HEK293 (cell line): ENCODE data around the gene RALA.

ENCODE experiments used
- EGR2 ChIP-seq: fragments of 450-650 bp; formaldehyde crosslinking; IDR thresholded peaks from 2 replicates; pipeline ENCODE4 v1.5.1; 2016; ENCODE audit warnings: low read depth, missing biosample characterization, missing genetic modification characterization
- MYNN ChIP-seq: fragments of 450-650 bp; formaldehyde crosslinking; IDR thresholded peaks from 2 replicates; pipeline ENCODE4 v1.5.1; 2016; ENCODE audit warnings: missing biosample characterization, missing genetic modification characterization, borderline replicate concordance
- TRIM28 ChIP-seq: IDR thresholded peaks from 2 replicates; pipeline ENCODE4 v1.6.1; 2011; ENCODE audit warnings: low read length, control low read depth, borderline replicate concordance
- YY2 ChIP-seq: fragments of 450-650 bp; formaldehyde crosslinking; IDR thresholded peaks from 2 replicates; pipeline ENCODE4 v1.5.1; 2016; ENCODE audit warnings: missing biosample characterization, missing genetic modification characterization
- ZBTB48 ChIP-seq: fragments of 450-650 bp; formaldehyde crosslinking; IDR thresholded peaks from 2 replicates; pipeline ENCODE4 v1.5.1; 2016; ENCODE audit warnings: missing biosample characterization, missing genetic modification characterization
- ZBTB8A ChIP-seq: fragments of 450-650 bp; formaldehyde crosslinking; IDR thresholded peaks from 2 replicates; pipeline ENCODE4 v1.5.1; 2016; ENCODE audit warnings: missing biosample characterization, missing genetic modification characterization
- ZFP37 ChIP-seq: fragments of 450-650 bp; formaldehyde crosslinking; IDR thresholded peaks from 2 replicates; pipeline ENCODE4 v1.5.1; 2016; ENCODE audit warnings: missing biosample characterization, missing genetic modification characterization
- ZNF324 ChIP-seq: fragments of 450-650 bp; formaldehyde crosslinking; IDR thresholded peaks from 2 replicates; pipeline ENCODE4 v1.5.1; 2016; ENCODE audit warnings: missing biosample characterization, missing genetic modification characterization
- ZNF629 ChIP-seq: fragments of 450-650 bp; formaldehyde crosslinking; IDR thresholded peaks from 2 replicates; pipeline ENCODE4 v1.5.1; 2017; ENCODE audit warnings: missing biosample characterization, missing genetic modification characterization
- ZNF777 ChIP-seq: fragments of 450-650 bp; formaldehyde crosslinking; IDR thresholded peaks from 2 replicates; pipeline ENCODE4 v1.5.1; 2017; ENCODE audit warnings: missing biosample characterization, missing genetic modification characterization, borderline replicate concordance
- ZNF791 ChIP-seq: fragments of 450-650 bp; formaldehyde crosslinking; IDR thresholded peaks from 2 replicates; pipeline ENCODE4 v1.5.1; 2016; ENCODE audit warnings: missing biosample characterization, missing genetic modification characterization
- TF ChIP-seq, protein P1 (sequence below): fragments of 450-650 bp; formaldehyde crosslinking; IDR thresholded peaks from 2 replicates; pipeline ENCODE4 v1.5.1; 2016; ENCODE audit warnings: missing biosample characterization, missing genetic modification characterization
- TF ChIP-seq, protein P2 (sequence below): fragments of 450-650 bp; formaldehyde crosslinking; IDR thresholded peaks from 2 replicates; pipeline ENCODE4 v1.5.1; 2017; ENCODE audit warnings: missing biosample characterization, mild to moderate bottlenecking, missing genetic modification characterization, moderate library complexity
- TF ChIP-seq, protein P3 (sequence below): fragments of 450-650 bp; formaldehyde crosslinking; IDR thresholded peaks from 2 replicates; pipeline ENCODE4 v1.5.1; 2016; ENCODE audit warnings: missing biosample characterization, missing genetic modification characterization
- TF ChIP-seq, protein P4 (sequence below): fragments of 450-650 bp; formaldehyde crosslinking; IDR thresholded peaks from 2 replicates; pipeline ENCODE4 v1.5.1; 2016; ENCODE audit warnings: missing biosample characterization, missing genetic modification characterization
- TF ChIP-seq, protein P5 (sequence below): IDR thresholded peaks from 2 replicates; pipeline ENCODE4 v1.6.1; 2011; ENCODE audit warnings: mild to moderate bottlenecking, low read depth, low read length, borderline replicate concordance
- TF ChIP-seq, protein P6 (sequence below): fragments of 450-650 bp; formaldehyde crosslinking; conservative IDR thresholded peaks from 2 replicates; pipeline ENCODE4 v1.5.1; 2016; ENCODE audit warnings: low read depth, missing biosample characterization, missing genetic modification characterization
- TF ChIP-seq, protein P7 (sequence below): fragments of 450-650 bp; formaldehyde crosslinking; IDR thresholded peaks from 2 replicates; pipeline ENCODE4 v1.5.1; 2016; ENCODE audit warnings: missing biosample characterization, missing genetic modification characterization, low read depth

Gene RALA

DNA sequence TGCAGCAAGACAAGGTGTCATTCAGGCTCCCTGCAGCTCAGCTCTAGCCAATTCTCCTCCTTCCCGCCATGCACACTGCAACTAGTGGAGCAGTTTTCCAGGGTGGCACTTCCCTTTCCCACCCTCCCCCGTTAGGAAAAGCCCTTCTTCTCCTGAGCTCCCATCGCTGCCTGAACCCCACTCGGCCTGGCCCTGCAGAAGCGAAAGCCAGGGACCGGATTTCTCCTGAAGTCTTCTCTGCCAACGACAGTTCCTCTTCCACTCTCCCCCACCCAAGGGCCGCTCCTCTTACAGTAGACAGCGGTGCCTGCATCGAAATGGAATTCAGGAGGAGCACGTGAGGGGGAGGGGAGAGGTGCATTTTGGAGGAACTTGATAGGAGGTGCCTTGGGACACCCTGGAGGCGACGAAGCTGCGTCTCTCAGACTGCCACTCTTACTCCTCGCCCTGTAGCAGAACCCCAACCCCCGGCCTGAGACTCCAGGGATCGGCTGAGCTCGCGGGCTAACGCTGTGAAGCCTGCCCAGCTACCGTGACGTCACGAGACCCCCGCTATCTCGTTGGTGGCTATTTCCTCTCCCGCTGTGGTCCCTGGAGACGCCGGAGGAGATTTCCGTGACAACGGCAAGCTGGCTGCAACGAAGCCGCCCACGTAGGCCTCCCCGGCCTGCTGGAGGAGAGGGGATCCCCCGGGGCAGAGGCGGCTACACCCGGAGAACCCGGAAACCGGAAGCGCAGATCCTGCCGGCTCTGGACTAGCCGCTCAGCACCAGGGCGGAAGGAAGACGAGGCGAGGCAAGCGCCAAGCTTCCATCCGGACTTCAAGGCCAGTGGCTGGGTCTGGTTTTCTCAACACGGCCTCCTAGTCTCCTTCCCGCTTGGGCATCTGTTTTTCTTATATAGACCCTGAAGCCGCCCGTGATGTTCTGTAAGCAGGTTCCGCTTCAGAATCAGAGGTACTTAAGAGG is 109.7 kb downstream of the RALA start (continued):
- TF ChIP-seq, protein P1, sequence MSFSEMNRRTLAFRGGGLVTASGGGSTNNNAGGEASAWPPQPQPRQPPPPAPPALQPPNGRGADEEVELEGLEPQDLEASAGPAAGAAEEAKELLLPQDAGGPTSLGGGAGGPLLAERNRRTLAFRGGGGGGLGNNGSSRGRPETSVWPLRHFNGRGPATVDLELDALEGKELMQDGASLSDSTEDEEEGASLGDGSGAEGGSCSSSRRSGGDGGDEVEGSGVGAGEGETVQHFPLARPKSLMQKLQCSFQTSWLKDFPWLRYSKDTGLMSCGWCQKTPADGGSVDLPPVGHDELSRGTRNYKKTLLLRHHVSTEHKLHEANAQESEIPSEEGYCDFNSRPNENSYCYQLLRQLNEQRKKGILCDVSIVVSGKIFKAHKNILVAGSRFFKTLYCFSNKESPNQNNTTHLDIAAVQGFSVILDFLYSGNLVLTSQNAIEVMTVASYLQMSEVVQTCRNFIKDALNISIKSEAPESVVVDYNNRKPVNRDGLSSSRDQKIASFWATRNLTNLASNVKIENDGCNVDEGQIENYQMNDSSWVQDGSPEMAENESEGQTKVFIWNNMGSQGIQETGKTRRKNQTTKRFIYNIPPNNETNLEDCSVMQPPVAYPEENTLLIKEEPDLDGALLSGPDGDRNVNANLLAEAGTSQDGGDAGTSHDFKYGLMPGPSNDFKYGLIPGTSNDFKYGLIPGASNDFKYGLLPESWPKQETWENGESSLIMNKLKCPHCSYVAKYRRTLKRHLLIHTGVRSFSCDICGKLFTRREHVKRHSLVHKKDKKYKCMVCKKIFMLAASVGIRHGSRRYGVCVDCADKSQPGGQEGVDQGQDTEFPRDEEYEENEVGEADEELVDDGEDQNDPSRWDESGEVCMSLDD (tag by site-specific recombination): no peak
- TF ChIP-seq ZBTB8A (tag by site-specific recombination) (peak; percentile 14; the same call in 1 of the 2 replicates), ZNF777 (tag by site-specific recombination) (no peak), EGR2 (peak; percentile 77), TRIM28 (peak; percentile 67; the same call in 1 of the 2 replicates), YY2 (tag by site-specific recombination) (no peak), ZFP37 (no peak), MYNN (tag by site-specific recombination) (peak; percentile 44; the same call in 1 of the 2 replicates), ZNF629 (peak; percentile 67), ZNF791 (tag by site-specific recombination) (no peak), ZBTB48 (tag by site-specific recombination) (peak; percentile 87), ZNF324 (tag by site-specific recombination) (no peak)
- TF ChIP-seq, protein P2, sequence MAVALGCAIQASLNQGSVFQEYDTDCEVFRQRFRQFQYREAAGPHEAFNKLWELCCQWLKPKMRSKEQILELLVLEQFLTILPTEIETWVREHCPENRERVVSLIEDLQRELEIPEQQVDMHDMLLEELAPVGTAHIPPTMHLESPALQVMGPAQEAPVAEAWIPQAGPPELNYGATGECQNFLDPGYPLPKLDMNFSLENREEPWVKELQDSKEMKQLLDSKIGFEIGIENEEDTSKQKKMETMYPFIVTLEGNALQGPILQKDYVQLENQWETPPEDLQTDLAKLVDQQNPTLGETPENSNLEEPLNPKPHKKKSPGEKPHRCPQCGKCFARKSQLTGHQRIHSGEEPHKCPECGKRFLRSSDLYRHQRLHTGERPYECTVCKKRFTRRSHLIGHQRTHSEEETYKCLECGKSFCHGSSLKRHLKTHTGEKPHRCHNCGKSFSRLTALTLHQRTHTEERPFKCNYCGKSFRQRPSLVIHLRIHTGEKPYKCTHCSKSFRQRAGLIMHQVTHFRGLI (tag by site-specific recombination): no peak
- TF ChIP-seq, protein P3, sequence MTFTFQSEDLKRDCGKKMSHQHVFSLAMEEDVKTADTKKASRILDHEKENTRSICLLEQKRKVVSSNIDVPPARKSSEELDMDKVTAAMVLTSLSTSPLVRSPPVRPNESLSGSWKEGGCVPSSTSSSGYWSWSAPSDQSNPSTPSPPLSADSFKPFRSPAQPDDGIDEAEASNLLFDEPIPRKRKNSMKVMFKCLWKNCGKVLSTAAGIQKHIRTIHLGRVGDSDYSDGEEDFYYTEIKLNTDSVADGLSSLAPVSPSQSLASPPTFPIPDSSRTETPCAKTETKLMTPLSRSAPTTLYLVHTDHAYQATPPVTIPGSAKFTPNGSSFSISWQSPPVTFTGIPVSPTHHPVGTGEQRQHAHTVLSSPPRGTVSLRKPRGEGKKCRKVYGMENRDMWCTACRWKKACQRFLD (tag by site-specific recombination): no peak
- TF ChIP-seq, protein P4, sequence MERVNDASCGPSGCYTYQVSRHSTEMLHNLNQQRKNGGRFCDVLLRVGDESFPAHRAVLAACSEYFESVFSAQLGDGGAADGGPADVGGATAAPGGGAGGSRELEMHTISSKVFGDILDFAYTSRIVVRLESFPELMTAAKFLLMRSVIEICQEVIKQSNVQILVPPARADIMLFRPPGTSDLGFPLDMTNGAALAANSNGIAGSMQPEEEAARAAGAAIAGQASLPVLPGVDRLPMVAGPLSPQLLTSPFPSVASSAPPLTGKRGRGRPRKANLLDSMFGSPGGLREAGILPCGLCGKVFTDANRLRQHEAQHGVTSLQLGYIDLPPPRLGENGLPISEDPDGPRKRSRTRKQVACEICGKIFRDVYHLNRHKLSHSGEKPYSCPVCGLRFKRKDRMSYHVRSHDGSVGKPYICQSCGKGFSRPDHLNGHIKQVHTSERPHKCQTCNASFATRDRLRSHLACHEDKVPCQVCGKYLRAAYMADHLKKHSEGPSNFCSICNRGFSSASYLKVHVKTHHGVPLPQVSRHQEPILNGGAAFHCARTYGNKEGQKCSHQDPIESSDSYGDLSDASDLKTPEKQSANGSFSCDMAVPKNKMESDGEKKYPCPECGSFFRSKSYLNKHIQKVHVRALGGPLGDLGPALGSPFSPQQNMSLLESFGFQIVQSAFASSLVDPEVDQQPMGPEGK: no peak; the same call in 1 of the 2 replicates
- TF ChIP-seq, protein P5, sequence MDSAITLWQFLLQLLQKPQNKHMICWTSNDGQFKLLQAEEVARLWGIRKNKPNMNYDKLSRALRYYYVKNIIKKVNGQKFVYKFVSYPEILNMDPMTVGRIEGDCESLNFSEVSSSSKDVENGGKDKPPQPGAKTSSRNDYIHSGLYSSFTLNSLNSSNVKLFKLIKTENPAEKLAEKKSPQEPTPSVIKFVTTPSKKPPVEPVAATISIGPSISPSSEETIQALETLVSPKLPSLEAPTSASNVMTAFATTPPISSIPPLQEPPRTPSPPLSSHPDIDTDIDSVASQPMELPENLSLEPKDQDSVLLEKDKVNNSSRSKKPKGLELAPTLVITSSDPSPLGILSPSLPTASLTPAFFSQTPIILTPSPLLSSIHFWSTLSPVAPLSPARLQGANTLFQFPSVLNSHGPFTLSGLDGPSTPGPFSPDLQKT: no peak
- TF ChIP-seq, protein P6, sequence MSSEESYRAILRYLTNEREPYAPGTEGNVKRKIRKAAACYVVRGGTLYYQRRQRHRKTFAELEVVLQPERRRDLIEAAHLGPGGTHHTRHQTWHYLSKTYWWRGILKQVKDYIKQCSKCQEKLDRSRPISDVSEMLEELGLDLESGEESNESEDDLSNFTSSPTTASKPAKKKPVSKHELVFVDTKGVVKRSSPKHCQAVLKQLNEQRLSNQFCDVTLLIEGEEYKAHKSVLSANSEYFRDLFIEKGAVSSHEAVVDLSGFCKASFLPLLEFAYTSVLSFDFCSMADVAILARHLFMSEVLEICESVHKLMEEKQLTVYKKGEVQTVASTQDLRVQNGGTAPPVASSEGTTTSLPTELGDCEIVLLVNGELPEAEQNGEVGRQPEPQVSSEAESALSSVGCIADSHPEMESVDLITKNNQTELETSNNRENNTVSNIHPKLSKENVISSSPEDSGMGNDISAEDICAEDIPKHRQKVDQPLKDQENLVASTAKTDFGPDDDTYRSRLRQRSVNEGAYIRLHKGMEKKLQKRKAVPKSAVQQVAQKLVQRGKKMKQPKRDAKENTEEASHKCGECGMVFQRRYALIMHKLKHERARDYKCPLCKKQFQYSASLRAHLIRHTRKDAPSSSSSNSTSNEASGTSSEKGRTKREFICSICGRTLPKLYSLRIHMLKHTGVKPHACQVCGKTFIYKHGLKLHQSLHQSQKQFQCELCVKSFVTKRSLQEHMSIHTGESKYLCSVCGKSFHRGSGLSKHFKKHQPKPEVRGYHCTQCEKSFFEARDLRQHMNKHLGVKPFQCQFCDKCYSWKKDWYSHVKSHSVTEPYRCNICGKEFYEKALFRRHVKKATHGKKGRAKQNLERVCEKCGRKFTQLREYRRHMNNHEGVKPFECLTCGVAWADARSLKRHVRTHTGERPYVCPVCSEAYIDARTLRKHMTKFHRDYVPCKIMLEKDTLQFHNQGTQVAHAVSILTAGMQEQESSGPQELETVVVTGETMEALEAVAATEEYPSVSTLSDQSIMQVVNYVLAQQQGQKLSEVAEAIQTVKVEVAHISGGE (tag by site-specific recombination): peak; percentile 96
- TF ChIP-seq, protein P7, sequence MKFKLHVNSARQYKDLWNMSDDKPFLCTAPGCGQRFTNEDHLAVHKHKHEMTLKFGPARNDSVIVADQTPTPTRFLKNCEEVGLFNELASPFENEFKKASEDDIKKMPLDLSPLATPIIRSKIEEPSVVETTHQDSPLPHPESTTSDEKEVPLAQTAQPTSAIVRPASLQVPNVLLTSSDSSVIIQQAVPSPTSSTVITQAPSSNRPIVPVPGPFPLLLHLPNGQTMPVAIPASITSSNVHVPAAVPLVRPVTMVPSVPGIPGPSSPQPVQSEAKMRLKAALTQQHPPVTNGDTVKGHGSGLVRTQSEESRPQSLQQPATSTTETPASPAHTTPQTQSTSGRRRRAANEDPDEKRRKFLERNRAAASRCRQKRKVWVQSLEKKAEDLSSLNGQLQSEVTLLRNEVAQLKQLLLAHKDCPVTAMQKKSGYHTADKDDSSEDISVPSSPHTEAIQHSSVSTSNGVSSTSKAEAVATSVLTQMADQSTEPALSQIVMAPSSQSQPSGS (tag by site-specific recombination): peak; percentile 93
